ENCODE measurements around the gene ERG. TPM values are rescaled to one million over a fixed set of nuclear protein-coding genes. Genes with fewer than 3 reads are reported as not detected.
A peak's percentile ranks its signal among the peaks of the same experiment; 100 is the strongest.

ERG gene
- total and polyA plus RNA-seq, 2 of the 8 experiments (the other 6 are each of a cell fraction or from before 2014, with no cell fraction given) = 1.0 to 3.0 TPM

DNA sequence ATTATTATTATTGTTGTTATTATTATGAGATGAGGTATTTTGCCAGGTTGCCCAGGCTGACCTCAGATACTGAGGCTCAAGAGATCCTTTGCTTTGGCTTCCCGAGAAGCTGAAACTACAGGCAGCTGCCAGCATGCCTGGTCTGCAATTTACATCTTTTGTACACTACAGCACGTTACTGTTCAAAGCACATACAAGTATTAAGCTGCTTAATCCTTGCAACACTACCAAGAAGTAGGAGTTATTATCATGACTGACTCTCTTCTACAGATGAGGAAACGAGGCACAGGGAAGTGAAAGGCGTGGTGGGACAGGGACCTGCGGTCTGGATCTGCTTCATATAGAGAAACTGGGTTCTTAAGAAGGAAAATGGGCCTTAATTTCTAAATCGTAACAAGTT, 11.6 kb downstream of the ERG start:
- H3K23ac ChIP-seq (ENCODE audit: insufficient read length) = no peak overlapping the region
- H3K79me1 ChIP-seq (ENCODE audit: low read depth, low read length) = no peaks in the 10 kb centered on the region
- peak overlapping the region; percentile 56; the same call in 1 of the 2 replicates for H2BK5ac ChIP-seq (ENCODE audit: low read depth, low read length)
- H4K5ac ChIP-seq (ENCODE audit: insufficient read length, low read depth, low read length) = no peak overlapping the region
- no peak for FAIRE-seq
- no peaks in the 10 kb centered on the region for H3K23me2 ChIP-seq (ENCODE audit: low read depth, low read length)
- H4K8ac ChIP-seq (ENCODE audit: extremely low read depth, insufficient read depth, low read length) = no peak overlapping the region
- no peak overlapping the region for H4K91ac ChIP-seq (replicated peaks; ENCODE audit: insufficient read length, low read length)
- H3K56ac ChIP-seq (replicated peaks; ENCODE audit: insufficient read length, low read depth, low read length) = no peak overlapping the region
- no peak overlapping the region; the same call in 1 of the 2 replicates for H3K18ac ChIP-seq (ENCODE audit: extremely low read depth, low read length)
- H3K79me2 ChIP-seq (ENCODE audit: control insufficient read depth in 1 of 2, insufficient read depth in 2 of 2, low read length in 2 of 2) = no peaks in the 10 kb centered on the region
- no peak overlapping the region for H2BK12ac ChIP-seq (ENCODE audit: low read depth, low read length)
- POLR2A ChIA-PET (ENCODE audit: partially characterized antibody) = no interaction called here
- H3K14ac ChIP-seq (ENCODE audit: insufficient read length) = no peak overlapping the region
- peaks cover 0 to 13% (median 7%) of the 10 kb centered on the region in 4 experiments for H3K4me1 ChIP-seq (replicated peaks in 1 of 4; ENCODE audit: control insufficient read depth in 3 of 4, insufficient read depth in 4 of 4, low read length in 3 of 4)
- 90% methylated on average over 6 of the region's 6 CpGs; no CpG with 5 or more reads in 1 of the 2 experiments for WGBS, 2 experiments (ENCODE audit: extremely low coverage in 1 of 2, insufficient coverage in 1 of 2, insufficient read length in 1 of 2, insufficient replicate concordance in 2 of 2, low coverage in 1 of 2, low lambda C conversion rate in 2 of 2, missing lambda C conversion rate in 1 of 2)
- H3K4me3 ChIP-seq (ENCODE audit: extremely low read depth in 1 of 4, insufficient read depth in 2 of 4, low read depth in 3 of 4, low read length in 4 of 4) = no peak overlapping the region
- no peaks in the 10 kb centered on the region for H3K36me3 ChIP-seq (ENCODE audit: control insufficient read depth in 2 of 4, insufficient read depth in 4 of 4, low read length in 3 of 4)
- no peak overlapping the region for H3K9ac ChIP-seq (replicated peaks in 1 of 4; ENCODE audit: extremely low read depth in 1 of 4, low read depth in 3 of 4, low read length in 3 of 4)
- no peak overlapping the region for H3K4me2 ChIP-seq (ENCODE audit: insufficient read depth in 1 of 2, low read depth in 2 of 2, low read length in 2 of 2)
- H3K27me3 ChIP-seq (replicated peaks in 1 of 4; ENCODE audit: control insufficient read depth in 3 of 4, extremely low read depth in 1 of 4, insufficient read depth in 3 of 4, low read length in 3 of 4) = no peaks in the 10 kb centered on the region
- H3K9me3 ChIP-seq (ENCODE audit: insufficient read depth in 2 of 2, low read depth in 1 of 2, low read length in 1 of 2) = no peaks in the 10 kb centered on the region
- CTCF ChIA-PET (ENCODE audit: partially characterized antibody) = interaction anchor here (1.8 kb wide), 1 partner anchor 19 kb away, joined by 6 read pairs; no protein-coding TSS in a partner anchor
- no peak overlapping the region for H3K4ac ChIP-seq (replicated peaks; ENCODE audit: insufficient read length, low read depth, low read length)
- no peaks in the 10 kb centered on the region for H4K20me1 ChIP-seq (replicated peaks in 1 of 2; ENCODE audit: control insufficient read depth in 1 of 2, insufficient read depth in 2 of 2, low read length in 2 of 2)
- no peak for DNase-seq (ENCODE audit: low read depth in 1 of 2, low spot score in 2 of 2)
- H3K27ac ChIP-seq (ENCODE audit: low read depth, low read length) = no peak overlapping the region
- peak overlapping the region; percentile 90 for H2BK15ac ChIP-seq (ENCODE audit: low read length)
- peak overlapping the region; percentile 81; the same call in 1 of the 2 replicates for H2BK20ac ChIP-seq (ENCODE audit: low read length)
- H2BK120ac ChIP-seq (replicated peaks; ENCODE audit: low read depth, low read length) = peak overlapping the region; percentile 75
- no peak overlapping the region for H2AFZ ChIP-seq (ENCODE audit: low read length)
- no peak overlapping the region for H2AK5ac ChIP-seq (ENCODE audit: low read depth, low read length)
- no peak for TF ChIP-seq CBX5 (IDR thresholded peaks at IDR 0.05; ENCODE audit: low read depth, low read length)
- no peak for TF ChIP-seq RNF2 (IDR thresholded peaks at IDR 0.05; ENCODE audit: borderline replicate concordance, low read depth, low read length, missing control alignments, poor library complexity, severe bottlenecking)
- no peak for TF ChIP-seq TBP (IDR thresholded peaks at IDR 0.05; ENCODE audit: low read depth, low read length)
- no peak for TF ChIP-seq BACH1 (IDR thresholded peaks at IDR 0.05; ENCODE audit: low read length)
- no peak for TF ChIP-seq ASH2L (IDR thresholded peaks at IDR 0.05; ENCODE audit: low read length)
- TF ChIP-seq CTBP2 (IDR thresholded peaks at IDR 0.05; ENCODE audit: borderline replicate concordance, insufficient read depth, insufficient read length, low read length) = no peak
- no peak for TF ChIP-seq BRCA1 (IDR thresholded peaks at IDR 0.05; ENCODE audit: low read depth, low read length)
- TF ChIP-seq MAFK (IDR thresholded peaks at IDR 0.05; ENCODE audit: low read depth, low read length) = no peak
- no peak for TF ChIP-seq SP1 (IDR thresholded peaks at IDR 0.05; ENCODE audit: low read depth, low read length)
- no peak for TF ChIP-seq RBBP5 (IDR thresholded peaks at IDR 0.05; ENCODE audit: borderline replicate concordance, low read depth, low read length)
- TF ChIP-seq FOSL1 (IDR thresholded peaks at IDR 0.05; ENCODE audit: insufficient read depth, low read depth, low read length) = no peak
- TF ChIP-seq RFX5 (IDR thresholded peaks at IDR 0.05; ENCODE audit: borderline replicate concordance, low read depth, low read length) = no peak
- TF ChIP-seq BCL11A (IDR thresholded peaks at IDR 0.05; ENCODE audit: low read depth in 2 of 2, low read length in 2 of 2) = no peak
- TF ChIP-seq EP300 (IDR thresholded peaks at IDR 0.05; ENCODE audit: borderline replicate concordance in 1 of 2, low read depth in 2 of 2, low read length in 2 of 2) = no peak

All from H1 (cell line).